NCI-H524 treated with DMSO at 0.1 percent for 48 hours (cell line): ENCODE measurements around the gene ARHGDIB.

ENCODE experiments used
- DNase-seq: peaks from one replicate; lab custom pipeline; 2025; lab: John Stamatoyannopoulos, UW

The ARHGDIB gene

DNA sequence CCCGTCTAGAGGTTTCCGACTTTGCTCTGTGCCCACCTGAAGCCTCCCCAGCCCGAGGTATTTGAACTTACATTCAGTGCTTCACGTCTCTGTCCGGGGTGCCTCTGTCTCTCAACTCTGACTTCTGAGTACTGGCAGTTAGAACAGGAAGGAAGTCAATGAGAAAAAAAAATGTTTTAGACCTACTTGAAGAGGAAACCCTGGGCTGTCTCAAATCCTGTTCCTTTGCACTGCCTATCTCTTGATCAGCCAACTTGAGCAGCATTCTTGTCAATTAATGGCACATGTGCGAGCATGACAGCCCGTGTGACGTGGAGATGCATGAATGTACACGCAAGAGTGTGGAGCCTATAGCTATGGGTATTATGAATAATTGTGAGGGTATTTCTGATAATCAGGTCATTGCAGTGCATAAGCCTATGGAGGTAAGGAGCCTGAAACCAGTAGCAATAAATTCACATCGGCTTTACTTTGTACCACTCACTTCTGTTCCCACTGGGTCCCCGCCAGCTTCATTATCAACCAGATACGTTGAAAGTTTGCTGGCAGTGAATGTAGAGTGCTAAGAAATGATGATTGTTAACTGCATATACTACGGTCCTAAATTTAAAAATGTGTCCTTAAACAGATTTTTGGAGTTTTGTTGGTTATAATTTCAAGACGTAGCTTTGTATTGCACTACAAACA, at the start of gene ARHGDIB:
Gene ARHGDIB, minus strand, starts transcription at position 136 of the 687 bp plus-strand sequence. CDS start 10,889 bp downstream, outside the sequence.
- no peak for DNase-seq

DNA sequence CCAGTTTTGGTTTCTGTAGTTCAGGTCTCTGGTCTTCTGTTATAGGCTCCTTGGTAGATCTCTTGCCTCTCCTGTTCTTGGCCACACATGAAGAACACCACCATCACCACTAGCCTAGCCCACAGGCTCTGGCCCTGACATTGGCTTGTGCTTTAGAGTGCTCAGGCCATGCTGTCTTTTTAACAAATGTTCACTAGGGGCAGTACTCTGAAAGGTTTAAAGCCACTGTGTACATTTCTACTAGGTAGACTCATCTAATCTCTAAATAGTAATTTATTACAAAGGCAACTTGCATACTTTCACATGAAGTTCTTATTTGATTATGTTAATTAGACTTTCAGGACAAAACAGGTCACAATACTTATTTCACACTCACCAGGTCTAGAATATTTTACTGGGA, 49.8 kb upstream of the ARHGDIB start:
- DNase-seq = no peak

DNA sequence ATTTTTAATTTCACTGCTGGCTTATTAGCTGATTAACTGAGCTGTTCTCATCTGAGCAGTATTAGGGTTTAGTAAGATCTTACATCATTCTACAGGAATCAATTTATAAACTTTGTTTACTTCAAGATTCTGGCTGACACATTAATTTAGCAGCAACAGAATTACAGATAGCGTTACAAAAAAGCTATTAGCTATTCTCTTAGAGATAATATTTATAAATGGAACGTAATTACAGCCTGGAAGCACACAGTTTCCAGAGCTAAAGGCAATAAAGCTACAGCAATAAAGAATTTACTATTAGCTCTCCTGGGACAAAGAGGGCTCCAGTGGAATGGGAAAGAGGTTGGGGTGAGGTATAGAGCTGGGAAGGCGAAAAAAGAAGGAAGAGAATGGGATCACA, 46.1 kb upstream of the ARHGDIB start:
- DNase-seq = no peak

DNA sequence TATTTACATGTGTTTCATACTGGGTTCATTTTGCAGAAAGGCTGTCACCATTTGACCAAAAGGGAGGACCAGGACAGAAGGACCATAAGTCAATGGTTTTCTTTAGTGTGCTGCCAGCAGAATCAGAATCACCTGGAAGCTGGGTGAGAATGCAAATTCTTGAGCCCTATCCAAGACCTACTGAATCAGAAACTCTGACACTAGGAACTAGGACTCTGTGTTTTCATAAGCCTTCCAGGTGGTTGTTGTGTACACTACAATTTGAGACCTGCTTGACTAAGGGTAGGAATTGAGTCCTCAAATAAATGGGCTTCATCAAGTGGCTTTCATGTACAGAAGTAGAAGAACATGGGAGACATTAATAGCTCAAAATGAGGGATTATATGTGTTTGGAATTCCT, 43.7 kb upstream of the ARHGDIB start:
- DNase-seq = peak; percentile 94

DNA sequence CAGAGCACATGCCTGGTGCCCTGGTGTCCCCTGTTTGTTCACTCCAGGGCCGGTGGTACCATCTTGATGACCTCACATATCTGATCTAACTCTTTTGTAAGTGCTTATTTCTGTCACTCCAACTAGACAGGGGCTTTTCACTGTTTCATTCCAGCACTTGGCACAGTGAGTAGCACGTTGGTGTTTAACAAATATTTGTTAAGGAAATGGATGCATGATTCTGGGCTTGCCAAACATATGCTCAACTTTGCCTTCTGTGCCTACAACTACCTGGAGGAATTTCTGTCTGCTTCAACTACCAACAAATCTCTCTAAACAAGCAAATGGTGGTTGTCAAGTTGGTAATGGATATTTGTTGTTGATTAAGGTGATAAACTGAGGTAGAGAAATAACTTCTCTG, 43.0 kb upstream of the ARHGDIB start:
- DNase-seq = no peak

DNA sequence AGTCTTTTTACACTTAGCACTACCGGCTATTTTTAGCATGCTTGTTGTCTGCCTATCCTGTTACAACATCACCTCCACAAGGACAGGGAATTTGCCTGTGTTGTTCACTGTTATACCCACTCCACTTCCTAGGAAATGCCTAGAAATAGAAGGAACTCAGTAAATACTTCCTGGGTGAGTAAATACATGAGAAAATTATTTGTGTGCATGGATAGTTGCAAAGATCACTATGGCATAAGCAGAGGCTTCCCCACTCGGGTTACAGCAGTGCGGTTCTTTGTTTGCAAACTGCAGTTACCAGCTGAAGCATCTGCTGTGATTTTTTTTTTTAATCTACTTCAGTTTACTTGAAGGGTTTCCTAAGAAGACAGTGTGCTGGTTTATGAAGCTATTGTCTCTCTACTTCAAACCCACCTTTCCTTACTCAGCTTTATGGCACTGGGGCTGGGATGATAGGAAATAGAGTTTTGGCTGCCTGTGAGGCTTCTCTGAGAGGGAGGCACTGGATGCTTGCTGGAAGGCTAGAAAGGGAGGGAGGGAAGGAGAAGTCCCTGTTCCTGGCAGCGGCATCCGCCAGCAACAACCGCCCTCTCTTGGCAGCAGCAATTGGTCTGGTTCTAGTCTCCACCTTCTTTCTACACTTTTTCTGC, 40.5 kb upstream of the ARHGDIB start:
- DNase-seq = peak; percentile 26

DNA sequence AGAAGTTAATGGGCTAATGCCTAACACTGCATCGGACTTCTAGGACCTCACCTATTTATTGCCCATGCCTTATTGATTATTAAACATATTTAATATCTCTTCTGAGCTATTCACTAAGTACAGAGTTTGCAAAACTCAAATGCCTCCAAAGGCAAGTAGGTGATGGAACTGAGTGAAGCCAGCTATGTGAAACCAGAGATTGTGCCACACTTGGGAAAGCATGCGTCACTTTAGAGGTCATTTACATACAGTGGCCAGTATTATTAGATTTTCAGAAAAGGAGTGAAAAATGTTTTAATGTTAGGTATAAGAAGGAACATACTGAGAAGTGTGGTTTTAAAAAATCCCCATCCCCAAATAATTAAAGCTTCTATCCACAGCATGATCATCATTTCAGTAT, 39.2 kb upstream of the ARHGDIB start:
- DNase-seq = no peak

DNA sequence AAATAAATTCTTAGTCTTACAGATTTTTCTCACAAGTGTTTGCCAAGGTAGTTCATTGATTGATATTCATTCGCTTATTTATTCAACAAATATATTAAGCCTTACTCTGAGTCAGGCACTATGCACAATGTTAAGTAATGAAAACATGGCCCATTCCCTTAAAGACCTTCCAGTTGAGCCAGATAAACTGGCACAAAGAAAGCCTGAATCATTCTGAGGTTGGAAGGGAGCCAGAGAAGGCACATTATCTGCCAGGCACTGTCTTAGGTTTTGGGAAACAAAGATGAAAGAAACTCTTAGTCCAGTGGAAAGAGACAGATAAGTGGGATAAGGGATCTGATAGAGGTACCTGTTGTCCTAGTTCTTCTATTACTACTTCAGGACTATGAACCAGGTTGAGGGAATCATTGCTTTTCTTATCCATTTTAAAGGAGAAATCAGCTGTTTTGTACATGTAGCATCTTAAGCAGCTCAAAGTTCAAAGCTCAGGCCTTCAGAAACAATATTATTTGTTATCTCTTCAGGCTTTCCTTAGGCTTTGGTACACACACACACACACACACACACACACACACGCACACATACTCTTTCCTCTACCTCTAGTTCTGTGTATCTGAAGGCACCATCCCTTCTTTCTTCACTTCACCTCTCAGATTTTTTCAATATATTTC, 38.4 kb upstream of the ARHGDIB start:
- DNase-seq = no peak

DNA sequence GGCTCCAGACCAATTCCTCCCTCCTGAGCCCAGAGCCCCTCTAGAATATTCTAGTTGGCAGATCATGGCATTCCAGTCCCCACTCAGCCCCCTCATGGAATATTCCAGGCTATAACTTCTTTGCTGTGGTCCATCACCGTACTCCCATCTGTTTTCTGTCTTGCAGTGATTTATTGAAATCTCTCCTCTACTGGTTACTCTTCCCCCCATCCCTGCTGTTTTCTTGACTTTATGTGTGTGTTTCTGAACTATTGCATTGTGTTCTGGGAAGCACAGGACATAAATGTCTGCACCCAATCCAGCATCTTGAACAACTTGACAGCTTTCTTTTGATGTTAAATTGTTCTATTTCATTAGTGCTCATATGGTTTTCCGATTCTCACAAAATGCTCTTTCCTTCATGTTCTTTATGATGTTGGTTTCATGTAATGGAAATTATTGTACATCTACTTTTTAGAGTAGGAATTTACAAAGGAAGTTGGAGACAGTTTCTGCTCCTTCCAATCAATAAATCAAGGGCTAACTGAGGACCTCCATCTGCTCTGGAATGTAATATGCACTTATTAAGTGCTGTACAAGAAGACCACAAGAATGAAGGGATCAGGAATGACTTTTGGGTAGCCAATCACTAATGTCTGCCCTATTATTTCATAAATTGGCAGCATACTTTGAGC, 37.8 kb upstream of the ARHGDIB start:
- DNase-seq = no peak

DNA sequence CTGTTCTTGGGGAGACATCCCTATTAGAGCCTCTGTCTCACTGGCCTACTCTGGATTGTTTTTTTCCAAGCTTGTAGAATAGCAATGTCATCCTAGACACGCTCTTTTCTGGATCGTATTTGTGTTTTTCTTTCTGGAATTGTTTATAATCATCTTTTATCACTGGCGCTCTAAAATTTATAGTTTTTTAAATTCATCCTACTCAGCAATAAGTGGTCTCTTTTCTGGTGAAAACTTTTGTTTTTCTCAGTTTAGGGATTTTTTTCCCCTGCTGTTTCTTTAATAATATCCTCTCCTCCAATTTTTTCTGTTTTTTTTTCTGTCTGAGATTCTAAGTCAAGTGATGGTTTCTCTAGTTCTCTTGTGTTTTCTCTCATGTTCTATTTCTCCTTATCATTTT, 36.6 kb upstream of the ARHGDIB start:
- DNase-seq = no peak

DNA sequence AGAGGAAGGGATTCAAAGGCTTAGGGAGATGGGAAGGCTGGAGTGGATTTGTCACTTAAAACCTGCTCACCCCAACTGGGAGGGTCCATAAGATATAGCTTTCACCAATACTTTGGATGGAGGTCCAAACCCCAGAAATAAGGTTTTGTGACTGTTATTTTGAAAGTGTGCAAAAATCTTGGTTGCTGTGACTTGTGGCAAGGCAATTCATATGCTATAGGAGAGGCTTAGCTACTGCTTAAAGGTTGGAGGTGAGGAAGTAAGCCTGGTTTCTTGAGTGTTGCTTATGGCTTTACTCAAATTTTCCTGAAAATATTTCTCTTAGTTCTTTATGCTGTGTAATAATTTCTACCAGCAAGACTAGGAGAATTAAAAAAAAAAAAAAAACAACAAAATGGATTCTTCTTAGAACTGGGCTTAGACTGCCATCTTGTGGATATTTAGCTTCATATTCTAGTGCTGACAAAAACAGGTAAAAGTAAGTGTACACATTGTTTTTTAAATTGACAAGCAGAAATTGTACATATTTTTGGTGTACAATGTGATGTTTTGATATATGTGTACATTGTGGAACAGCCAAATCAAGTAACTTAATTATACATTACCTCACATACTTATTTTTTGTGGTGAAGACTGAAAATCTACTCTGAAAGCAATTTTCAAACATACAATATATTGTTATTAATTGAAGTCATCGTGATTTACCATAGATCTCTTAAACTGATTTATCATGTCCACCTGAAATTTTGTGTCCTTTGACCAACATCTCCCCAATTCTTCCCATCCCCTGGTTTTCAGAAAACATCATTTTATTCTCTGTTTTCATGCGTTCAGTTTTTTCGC, 34.4 kb upstream of the ARHGDIB start:
- peak; percentile 4 for DNase-seq

DNA sequence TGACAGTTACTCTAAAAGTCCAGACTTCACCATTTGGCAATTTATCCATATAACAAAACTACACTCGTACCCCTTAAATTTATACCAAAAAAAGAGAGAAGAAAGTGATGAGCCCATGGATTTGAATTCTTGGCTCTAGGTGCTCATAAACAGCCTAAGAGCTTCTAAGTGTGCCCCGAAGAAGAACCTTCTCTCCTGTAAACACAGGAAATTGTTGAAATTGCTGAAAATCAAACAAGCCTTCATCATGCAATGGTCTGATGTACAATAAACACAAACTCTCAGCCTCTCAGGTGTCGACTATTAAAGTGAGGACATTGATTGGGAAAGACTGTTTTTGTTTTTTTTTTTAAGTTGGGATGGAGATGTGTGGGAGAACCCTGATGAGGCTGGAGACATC, 33.2 kb upstream of the ARHGDIB start:
- no peak for DNase-seq

DNA sequence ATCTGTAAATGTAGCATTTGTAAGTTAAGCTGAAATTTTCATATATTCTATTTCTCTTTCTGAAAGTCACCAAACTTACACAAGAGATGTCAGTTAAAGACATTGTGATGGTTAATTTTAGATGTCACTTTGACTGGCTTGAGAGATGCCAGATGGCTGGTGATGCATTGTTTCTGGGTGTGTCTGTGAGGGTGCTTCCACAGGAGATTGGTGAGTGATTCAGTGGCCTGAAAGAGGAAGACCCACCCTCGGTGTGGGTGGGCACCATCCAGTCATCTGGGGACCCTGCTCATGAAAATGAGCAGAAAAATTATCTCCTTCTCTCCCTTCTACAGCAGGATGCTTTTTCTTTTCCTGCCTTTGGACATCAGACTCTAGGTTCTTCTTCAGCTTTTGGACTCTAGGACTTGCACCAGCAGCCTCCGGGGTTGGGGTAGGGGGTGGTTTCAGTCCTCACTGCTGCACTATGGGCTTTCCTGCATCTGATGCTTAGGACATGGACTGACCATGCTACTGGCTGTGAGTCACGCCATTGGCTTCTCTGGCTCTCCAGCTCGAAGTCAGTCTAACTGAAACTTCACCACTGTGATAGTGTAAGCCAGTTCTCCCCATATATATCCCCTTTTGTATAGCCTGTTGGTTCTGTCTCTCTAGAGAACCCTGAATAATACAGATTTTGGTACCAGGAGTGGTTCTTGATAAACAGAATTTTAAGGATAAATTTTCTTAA, 32.3 kb upstream of the ARHGDIB start:
- no peak for DNase-seq

DNA sequence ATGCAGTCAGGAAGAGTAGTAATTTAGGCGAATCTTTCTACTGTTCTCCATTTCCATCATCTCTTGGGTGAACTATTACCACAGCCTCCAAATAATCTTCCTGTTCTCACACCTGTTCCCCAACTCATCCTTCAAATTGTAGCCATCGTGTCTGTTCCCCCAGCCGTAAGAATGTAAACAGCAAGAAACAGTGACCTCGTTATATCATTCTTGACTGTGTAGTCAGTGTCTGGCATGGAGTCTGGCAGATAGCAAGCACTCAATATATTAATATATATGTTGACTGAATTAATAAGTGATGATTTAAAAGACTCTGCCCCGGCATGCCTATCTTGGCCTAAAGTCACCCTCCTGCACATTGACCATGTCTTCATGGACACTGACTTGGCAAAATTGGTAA, 31.7 kb upstream of the ARHGDIB start:
- no peak for DNase-seq

DNA sequence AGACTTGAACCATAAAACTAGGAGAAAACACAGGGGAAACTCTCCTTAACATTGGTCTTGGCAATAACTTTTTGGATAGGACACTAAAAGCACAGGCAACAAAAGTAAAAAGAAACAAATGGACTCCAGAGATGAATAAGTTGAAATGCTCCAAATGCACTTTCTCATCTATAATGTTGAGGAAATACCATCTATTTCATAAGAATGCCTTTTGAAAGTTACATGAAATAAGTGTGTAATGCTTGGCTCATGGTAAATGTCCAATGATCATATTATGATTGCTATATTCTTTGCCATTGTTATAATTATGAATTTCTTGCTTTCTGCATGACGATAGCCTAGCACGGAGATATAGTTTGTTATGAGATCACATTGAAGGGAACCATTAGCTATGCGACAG, 31.3 kb upstream of the ARHGDIB start:
- DNase-seq = no peak

DNA sequence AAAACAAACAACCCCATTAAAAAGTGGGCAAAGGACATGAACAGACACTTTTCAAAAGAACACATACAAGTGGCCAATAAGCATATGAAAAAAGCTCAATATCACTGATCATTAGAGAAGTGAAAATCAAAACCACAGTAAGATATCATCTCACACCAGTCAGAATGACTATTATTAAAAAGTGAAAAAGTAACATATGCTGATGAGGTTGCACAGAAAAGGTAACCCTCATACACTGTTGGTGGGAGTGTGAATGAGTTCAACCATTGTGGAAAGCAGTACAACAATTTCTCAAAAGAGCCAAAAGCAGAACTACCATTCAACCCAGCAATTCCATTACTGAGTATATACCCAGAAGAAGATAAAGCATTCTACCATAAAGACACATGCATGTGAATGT, 29.7 kb upstream of the ARHGDIB start:
- DNase-seq = no peak

DNA sequence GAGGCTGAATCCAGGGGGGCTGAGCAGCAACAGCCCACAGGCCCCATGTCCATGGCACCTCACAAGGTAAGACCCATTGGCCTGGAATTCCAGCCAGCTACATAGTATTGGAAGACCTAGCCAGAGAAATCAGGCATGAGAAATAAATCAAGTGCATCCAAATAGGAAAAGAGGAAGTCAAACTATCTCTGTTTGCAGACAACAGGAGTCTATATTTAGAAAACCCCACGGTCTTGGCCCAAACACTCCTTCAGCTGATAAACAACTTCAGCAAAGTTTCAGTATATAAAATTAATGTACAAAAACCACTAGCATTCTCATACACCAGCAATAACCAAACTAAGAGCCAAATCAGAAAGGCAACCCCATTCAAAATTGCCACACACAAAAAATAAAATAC, 28.4 kb upstream of the ARHGDIB start:
- no peak for DNase-seq

DNA sequence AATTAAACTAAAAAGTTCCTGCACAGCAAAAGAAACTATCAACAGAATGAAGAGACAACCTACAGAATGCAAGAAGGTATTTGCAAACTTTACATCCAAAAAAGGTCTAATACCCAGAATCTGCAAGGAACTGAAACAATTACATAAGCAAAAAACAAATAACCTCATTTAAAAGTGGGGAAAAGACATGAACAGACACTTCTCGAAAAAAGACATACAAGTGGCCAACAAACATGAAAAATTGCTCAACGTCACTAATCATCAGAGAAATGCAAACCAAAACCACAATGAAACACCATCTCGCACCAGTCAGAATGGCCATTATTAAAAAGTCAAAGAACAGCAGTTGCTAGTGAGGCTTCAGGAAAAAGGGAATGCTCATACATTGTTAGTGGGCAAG, 26.6 kb upstream of the ARHGDIB start:
- no peak for DNase-seq

DNA sequence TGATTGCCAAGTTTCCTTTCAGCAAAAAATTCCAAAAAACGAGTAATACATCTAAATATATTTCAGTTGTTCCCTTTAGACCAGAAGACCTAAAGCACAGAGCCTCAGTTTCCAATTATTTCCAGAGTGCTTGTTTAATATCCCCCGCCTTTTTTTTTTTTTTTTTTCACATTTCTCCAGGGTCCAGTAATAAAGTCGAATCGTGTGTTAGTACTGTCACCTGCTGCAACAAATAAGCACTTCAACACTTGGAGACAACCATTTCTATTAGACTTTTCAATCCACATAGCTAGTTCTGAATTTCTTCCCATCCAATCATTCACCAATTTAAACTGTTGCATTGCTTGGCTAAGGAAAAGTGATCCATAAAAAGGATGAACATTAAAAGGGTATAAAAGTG, 25.0 kb upstream of the ARHGDIB start:
- DNase-seq = no peak

DNA sequence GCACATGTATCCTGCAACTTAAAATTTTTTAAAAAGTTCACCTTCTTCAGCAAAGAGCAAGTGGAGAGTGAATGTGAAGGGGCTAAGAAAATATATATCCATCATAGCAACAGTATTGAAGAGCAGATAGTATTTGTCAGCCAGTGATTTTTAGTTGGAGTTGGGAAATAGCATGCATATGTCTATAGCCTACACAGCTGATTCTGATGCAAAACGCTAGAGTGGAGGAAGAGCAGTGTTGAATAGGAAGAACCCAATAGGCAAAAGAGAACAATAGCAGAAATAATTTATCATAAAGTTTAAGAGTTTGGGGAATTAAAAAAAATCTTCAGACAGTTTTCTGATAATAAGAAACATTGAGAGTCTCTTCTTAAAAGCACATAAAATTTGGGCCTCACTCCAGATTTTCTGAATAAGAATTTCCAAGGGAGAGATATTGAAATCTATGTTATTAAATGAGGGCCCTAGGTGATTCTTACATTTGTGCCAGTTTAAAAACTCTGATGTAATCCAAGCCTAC, 23.4 kb upstream of the ARHGDIB start:
- DNase-seq = no peak

DNA sequence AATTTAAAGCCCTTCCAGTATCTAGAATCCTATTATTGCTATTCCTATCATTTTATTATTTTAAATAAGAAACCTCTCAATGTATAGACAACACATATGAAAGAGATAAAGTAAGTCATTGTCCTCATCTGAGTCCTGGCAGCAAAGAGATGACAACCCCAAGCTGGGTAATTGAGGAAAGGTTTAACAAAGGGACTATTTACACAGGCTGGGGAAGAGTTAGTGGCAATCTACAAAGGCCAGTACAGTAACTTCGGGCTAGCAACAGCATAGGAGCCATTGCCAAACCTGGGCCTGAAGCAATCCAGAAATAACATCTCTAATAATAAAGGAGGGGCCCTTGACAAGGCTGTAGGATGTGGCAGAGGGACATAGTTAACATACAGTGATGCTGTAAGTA, 22.6 kb upstream of the ARHGDIB start:
- DNase-seq = no peak
